ENCODE data around the gene OR2W1. TPM values are rescaled to one million over a fixed set of nuclear protein-coding genes. Genes with fewer than 3 reads are reported as not detected.

Gene OR2W1
- total RNA-seq, 4 donors from 2014 or later: not detected

DNA sequence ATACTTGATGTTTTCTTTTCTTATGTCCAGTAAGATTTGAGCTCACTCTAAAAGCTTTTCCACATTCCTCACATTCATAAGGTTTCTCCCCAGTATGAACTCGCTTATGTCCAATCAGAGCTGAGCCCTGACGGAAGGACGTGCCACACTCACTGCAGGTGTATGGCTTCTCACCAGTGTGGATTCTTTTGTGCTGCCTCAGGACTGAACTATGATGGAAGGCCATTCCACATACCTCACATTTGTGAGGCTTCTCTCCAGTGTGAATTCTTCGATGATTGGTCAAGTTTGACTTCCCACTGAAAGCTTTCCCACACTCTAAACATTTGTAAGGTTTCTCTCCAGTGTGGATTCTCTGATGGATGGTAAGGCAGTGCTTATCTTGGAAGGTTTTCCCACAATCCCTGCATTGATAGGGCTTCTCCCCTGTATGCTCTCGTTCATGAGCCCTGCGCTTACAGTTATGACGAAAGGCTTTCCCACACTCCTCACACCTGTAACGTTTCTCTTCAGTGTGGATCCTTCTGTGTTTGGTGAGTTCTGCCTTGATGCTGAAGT, 49.8 kb downstream of the OR2W1 start:
- Histone ChIP-seq H3K36me3 (peaks cover 0 to 26% (median 0%) of the 10 kb centered on the region in 3 donors), H3K27me3 (no peaks in the 10 kb centered on the region), H3K27ac (no peak overlapping the region), H3K9me3 (no peaks in the 10 kb centered on the region), H3K4me1 (no peaks in the 10 kb centered on the region), H3K4me3 (no peak overlapping the region)
- DNase-seq (ENCODE audit: low spot score in 2 of 2): no peak
- TF ChIP-seq, protein P1, sequence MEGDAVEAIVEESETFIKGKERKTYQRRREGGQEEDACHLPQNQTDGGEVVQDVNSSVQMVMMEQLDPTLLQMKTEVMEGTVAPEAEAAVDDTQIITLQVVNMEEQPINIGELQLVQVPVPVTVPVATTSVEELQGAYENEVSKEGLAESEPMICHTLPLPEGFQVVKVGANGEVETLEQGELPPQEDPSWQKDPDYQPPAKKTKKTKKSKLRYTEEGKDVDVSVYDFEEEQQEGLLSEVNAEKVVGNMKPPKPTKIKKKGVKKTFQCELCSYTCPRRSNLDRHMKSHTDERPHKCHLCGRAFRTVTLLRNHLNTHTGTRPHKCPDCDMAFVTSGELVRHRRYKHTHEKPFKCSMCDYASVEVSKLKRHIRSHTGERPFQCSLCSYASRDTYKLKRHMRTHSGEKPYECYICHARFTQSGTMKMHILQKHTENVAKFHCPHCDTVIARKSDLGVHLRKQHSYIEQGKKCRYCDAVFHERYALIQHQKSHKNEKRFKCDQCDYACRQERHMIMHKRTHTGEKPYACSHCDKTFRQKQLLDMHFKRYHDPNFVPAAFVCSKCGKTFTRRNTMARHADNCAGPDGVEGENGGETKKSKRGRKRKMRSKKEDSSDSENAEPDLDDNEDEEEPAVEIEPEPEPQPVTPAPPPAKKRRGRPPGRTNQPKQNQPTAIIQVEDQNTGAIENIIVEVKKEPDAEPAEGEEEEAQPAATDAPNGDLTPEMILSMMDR (IDR thresholded peaks at IDR 0.05): no peak
- no peak for TF ChIP-seq EP300 (IDR thresholded peaks at IDR 0.05)
- no peak for TF ChIP-seq POLR2A (IDR thresholded peaks at IDR 0.05)
- 94% methylated on average over 8 of the region's 8 CpGs for WGBS, 2 donors

Other genes starting within 250 kb of the OR2W1 start
- 10 to 100 TPM; 57.5 to 90.9 (median 72.4) TPM for gene TRIM27, start 121.2 kb downstream of the OR2W1 start, total RNA-seq
- 1 to 10 TPM in 3 of 4 donors, under 1 TPM in 1; 0.84 to 3.7 (median 1.6) TPM for gene ZNF311, start 39.9 kb downstream of the OR2W1 start, total RNA-seq
- gene OR2B3, start 42.1 kb upstream of the OR2W1 start, total RNA-seq: not detected
- not detected for gene OR2J1, start 54.3 kb upstream of the OR2W1 start, total RNA-seq
- not detected for gene OR2J3, start 62.9 kb upstream of the OR2W1 start, total RNA-seq
- gene OR2J2, start 125.7 kb upstream of the OR2W1 start, total RNA-seq: not detected